MM.1S (cell line): ENCODE measurements around the gene ELF5.

ENCODE experiments used
- DNase-seq: peaks from one replicate; pipeline ENCODE4 v3.0.0-alpha.2; 2015
- H2AFZ ChIP-seq: fragments of 300-600 bp; sonication (generic); 2 replicates; pipeline ENCODE4 v1.6.0; 2016; ENCODE audit warnings: antibody characterized with exemption, low read length
- H3F3A ChIP-seq: fragments of 300-600 bp; sonication (generic); 2 replicates; pipeline ENCODE4 v1.6.1; 2016; ENCODE audit warnings: mild to moderate bottlenecking, antibody characterized with exemption, low read length, moderate library complexity, mixed read lengths; ENCODE audit not compliant: insufficient read depth
- H3K27ac ChIP-seq: fragments of 300-600 bp; sonication (generic); 2 replicates; pipeline ENCODE4 v1.5.1; 2016; ENCODE audit warnings: mild to moderate bottlenecking, low read length
- H3K27me3 ChIP-seq: fragments of 300-600 bp; sonication (generic); replicated peaks from 2 replicates; pipeline ENCODE4 v1.6.0; 2016; ENCODE audit warnings: low read length; ENCODE audit not compliant: insufficient read depth
- H3K36me3 ChIP-seq: fragments of 300-600 bp; sonication (generic); replicated peaks from 2 replicates; pipeline ENCODE4 v1.6.1; 2016; ENCODE audit warnings: mild to moderate bottlenecking, low read length, mixed read lengths; ENCODE audit not compliant: insufficient read depth
- H3K4me1 ChIP-seq: fragments of 300-600 bp; sonication (generic); 2 replicates; pipeline ENCODE4 v1.6.1; 2016; ENCODE audit warnings: low read length, mixed read lengths
- H3K4me2 ChIP-seq: fragments of 300-600 bp; sonication (generic); 2 replicates; pipeline ENCODE4 v1.6.0; 2016; ENCODE audit warnings: low read depth, low read length
- H3K4me3 ChIP-seq: fragments of 300-600 bp; sonication (generic); 2 replicates; pipeline ENCODE4 v1.5.1; 2016; ENCODE audit warnings: low read length, mixed read lengths
- H3K79me2 ChIP-seq: fragments of 300-600 bp; sonication (generic); 2 replicates; pipeline ENCODE4 v1.6.1; 2016; ENCODE audit warnings: mixed run types, low read length, mixed read lengths
- H3K9ac ChIP-seq: fragments of 300-600 bp; sonication (generic); 2 replicates; pipeline ENCODE4 v1.6.1; 2016; ENCODE audit warnings: low read length, mixed read lengths
- H3K9me2 ChIP-seq: fragments of 300-600 bp; sonication (generic); replicated peaks from 2 replicates; pipeline ENCODE4 v1.6.1; 2016; ENCODE audit warnings: mild to moderate bottlenecking, low read length, mixed read lengths; ENCODE audit not compliant: insufficient read depth
- H3K9me3 ChIP-seq: fragments of 300-600 bp; sonication (generic); replicated peaks from 2 replicates; pipeline ENCODE4 v1.6.1; 2016; ENCODE audit warnings: mild to moderate bottlenecking, low read length, mixed read lengths; ENCODE audit not compliant: insufficient read depth
- H4K20me1 ChIP-seq: fragments of 300-600 bp; sonication (generic); 2 replicates; pipeline ENCODE4 v1.6.1; 2016; ENCODE audit warnings: mild to moderate bottlenecking, low read length, moderate library complexity, mixed read lengths; ENCODE audit not compliant: insufficient read depth
- EZH2 ChIP-seq: fragments of 300-600 bp; sonication (generic); optimal IDR thresholded peaks from 2 replicates; pipeline ENCODE3; 2017; ENCODE audit warnings: low read depth, mild to moderate bottlenecking, antibody characterized with exemption, low read length, mixed read lengths
- EZH2phosphoT487 ChIP-seq: fragments of 300-600 bp; sonication (generic); IDR thresholded peaks from 2 replicates; pipeline ENCODE4 v1.6.1; 2018; ENCODE audit warnings: antibody characterized with exemption, low read length
- TF ChIP-seq, protein P1 (sequence below): fragments of 300-600 bp; sonication (generic); IDR thresholded peaks from 2 replicates; pipeline ENCODE4 v1.5.1; 2016; ENCODE audit warnings: antibody characterized with exemption, low read length, mixed read lengths

ELF5 gene

DNA sequence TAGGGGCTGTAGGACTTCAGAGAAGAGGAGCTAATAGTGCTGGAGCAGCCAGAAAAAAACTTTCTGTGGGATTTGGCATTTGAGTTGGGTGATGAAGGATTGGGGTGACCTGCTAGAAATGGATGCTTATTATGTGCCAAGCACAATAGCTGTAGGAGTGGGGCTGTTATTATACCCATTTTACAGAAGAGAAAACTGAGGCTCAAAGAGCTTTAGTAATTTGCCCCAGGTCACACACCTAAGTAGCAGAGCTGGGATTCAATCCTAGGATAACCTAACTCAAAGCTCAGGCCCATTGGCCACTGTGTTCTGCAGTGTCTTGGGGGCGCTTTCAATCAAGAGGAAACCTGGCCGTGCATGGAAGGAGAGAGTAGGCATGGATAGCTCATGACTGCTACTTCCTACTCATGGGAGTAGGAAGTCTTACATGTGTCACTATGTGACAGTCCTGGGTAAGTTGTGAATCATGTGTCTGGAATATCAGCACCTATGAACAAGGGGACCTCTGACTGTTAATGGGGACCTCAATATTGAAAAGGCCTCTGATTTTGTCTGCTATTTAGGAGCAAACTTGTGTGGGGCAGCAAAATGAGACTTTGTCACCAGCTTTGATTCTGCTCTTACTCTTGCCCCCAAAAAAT lies 6.1 kb upstream of the ELF5 start:
- no peaks in the 10 kb centered on the region for H3F3A ChIP-seq
- no peaks in the 10 kb centered on the region for H3K79me2 ChIP-seq
- no peaks in the 10 kb centered on the region for H3K9me3 ChIP-seq
- no peak for DNase-seq
- no peaks in the 10 kb centered on the region for H4K20me1 ChIP-seq
- no peak overlapping the region for H3K4me2 ChIP-seq
- H3K9me2 ChIP-seq, result no peaks in the 10 kb centered on the region
- H3K4me3 ChIP-seq, result no peak overlapping the region
- H3K9ac ChIP-seq, result no peak overlapping the region
- H3K4me1 ChIP-seq, result no peaks in the 10 kb centered on the region
- H3K36me3 ChIP-seq, result no peaks in the 10 kb centered on the region
- TF ChIP-seq EZH2phosphoT487, result no peak
- TF ChIP-seq, protein P1, sequence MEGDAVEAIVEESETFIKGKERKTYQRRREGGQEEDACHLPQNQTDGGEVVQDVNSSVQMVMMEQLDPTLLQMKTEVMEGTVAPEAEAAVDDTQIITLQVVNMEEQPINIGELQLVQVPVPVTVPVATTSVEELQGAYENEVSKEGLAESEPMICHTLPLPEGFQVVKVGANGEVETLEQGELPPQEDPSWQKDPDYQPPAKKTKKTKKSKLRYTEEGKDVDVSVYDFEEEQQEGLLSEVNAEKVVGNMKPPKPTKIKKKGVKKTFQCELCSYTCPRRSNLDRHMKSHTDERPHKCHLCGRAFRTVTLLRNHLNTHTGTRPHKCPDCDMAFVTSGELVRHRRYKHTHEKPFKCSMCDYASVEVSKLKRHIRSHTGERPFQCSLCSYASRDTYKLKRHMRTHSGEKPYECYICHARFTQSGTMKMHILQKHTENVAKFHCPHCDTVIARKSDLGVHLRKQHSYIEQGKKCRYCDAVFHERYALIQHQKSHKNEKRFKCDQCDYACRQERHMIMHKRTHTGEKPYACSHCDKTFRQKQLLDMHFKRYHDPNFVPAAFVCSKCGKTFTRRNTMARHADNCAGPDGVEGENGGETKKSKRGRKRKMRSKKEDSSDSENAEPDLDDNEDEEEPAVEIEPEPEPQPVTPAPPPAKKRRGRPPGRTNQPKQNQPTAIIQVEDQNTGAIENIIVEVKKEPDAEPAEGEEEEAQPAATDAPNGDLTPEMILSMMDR, result no peak
- no peak for TF ChIP-seq EZH2
- no peak overlapping the region for H3K27ac ChIP-seq
- no peaks in the 10 kb centered on the region for H3K27me3 ChIP-seq
- no peak overlapping the region for H2AFZ ChIP-seq

DNA sequence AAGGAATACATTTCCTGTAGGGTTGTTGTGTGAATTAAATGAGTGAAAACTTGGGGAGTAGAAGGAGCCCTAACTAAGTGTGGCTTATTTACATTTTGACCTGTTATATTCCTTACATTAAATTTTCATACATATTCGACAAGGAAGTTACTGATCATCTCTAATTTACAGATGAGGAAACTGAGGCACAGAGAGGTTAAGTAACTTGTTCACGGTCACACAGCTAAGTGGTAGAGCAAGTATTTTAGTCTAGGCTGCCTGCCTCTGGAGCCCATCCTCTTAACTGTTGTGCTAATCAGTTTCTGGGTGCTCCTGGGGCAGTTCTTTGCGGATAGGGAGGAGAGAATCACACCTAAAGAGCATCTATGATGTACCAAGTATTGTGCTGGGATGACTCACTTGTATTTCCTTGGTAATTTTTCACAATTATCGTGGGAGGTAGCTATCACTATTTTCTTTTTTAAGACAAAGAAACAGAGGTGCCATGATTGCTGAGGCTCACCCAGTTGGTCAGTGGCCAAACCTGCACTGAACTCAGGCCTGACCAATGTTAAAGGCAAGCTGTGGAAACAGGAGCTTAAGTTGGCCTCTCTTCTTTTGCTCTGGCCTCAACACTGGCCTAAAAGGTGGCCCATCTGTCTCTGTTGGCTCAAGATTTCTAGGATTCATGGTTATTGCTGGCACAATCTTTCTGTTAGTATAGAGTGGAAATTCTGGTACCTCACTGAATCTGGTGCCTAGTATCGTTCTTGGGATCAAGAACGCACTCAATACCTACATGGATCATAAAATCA lies 2.9 kb upstream of the ELF5 start:
- no peak overlapping the region for H3K9ac ChIP-seq
- H3K4me2 ChIP-seq, result no peak overlapping the region
- no peaks in the 10 kb centered on the region for H4K20me1 ChIP-seq
- H3K9me3 ChIP-seq, result no peaks in the 10 kb centered on the region
- H3K27ac ChIP-seq, result no peak overlapping the region
- no peaks in the 10 kb centered on the region for H3F3A ChIP-seq
- H3K4me3 ChIP-seq, result no peak overlapping the region
- no peaks in the 10 kb centered on the region for H3K4me1 ChIP-seq
- H3K27me3 ChIP-seq, result no peaks in the 10 kb centered on the region
- no peaks in the 10 kb centered on the region for H3K9me2 ChIP-seq
- no peak for DNase-seq
- no peaks in the 10 kb centered on the region for H3K79me2 ChIP-seq
- no peaks in the 10 kb centered on the region for H3K36me3 ChIP-seq
- TF ChIP-seq EZH2phosphoT487, result no peak
- TF ChIP-seq, protein P1, result no peak
- TF ChIP-seq EZH2, result no peak
- H2AFZ ChIP-seq, result no peak overlapping the region

DNA sequence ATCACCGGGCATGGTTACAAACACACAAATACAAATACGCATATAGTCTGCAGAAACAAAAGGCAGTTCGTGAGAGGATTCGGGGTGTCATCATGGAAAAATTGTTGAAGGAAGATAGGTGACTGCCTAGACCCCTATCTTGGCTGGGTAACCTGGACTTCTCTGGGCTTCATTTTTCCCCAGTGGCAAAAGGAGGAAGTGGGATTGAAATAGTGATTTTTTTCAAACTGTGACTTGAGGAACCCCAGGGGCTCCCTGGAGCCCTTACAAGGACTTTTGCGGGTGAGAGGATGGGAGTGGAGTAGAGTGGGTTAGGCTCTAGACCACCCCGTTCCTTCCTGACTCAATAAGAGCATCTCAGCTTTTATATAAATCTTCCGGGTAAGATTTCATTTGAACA lies 1.0 kb upstream of the ELF5 start:
- H4K20me1 ChIP-seq, result no peaks in the 10 kb centered on the region
- H3K9me3 ChIP-seq, result no peaks in the 10 kb centered on the region
- no peaks in the 10 kb centered on the region for H3K4me1 ChIP-seq
- no peak overlapping the region for H2AFZ ChIP-seq
- H3K79me2 ChIP-seq, result no peaks in the 10 kb centered on the region
- no peaks in the 10 kb centered on the region for H3K27me3 ChIP-seq
- no peak for TF ChIP-seq EZH2phosphoT487
- TF ChIP-seq, protein P1, result no peak
- no peak for TF ChIP-seq EZH2
- no peaks in the 10 kb centered on the region for H3K9me2 ChIP-seq
- DNase-seq, result no peak
- H3K27ac ChIP-seq, result no peak overlapping the region
- no peak overlapping the region for H3K4me3 ChIP-seq
- no peak overlapping the region for H3K9ac ChIP-seq
- H3K4me2 ChIP-seq, result no peak overlapping the region
- H3F3A ChIP-seq, result no peaks in the 10 kb centered on the region
- no peaks in the 10 kb centered on the region for H3K36me3 ChIP-seq
